Measurements from ENCODE around the gene LMNTD1.

- TF ChIP-seq CTCF (IDR thresholded peaks at IDR 0.05; ENCODE audit: low read depth, low read length, poor library complexity, severe bottlenecking) (no peak), EZH2phosphoT487 (IDR thresholded peaks at IDR 0.05; ENCODE audit: borderline replicate concordance, low read length) (no peak)
Observed at GRCh38 chr12:25531502-25532052, 21.5 kb downstream of the LMNTD1 start.

All from DOHH2 (cell line).